Calu3 (cell line): ENCODE measurements around the gene FBRS. TPM values are rescaled to one million over a fixed set of nuclear protein-coding genes. Genes with fewer than 3 reads are reported as not detected.

Source experiments
- BruUV-seq: library from RNA; stranded (reverse); fragments of 400-500 nt; replicated peaks from 2 replicates; lab custom pipeline; 2021; lab: Mats Ljungman, UMichigan
- CTCF ChIA-PET: fragments of 300-600 bp; sonication (Branson Sonifier 250); formaldehyde crosslinking; loops from one replicate; lab custom pipeline; 2022; ENCODE audit warnings: antibody characterized with exemption; lab: Charles Lee
- DNase-seq: peaks from one replicate; pipeline ENCODE4 v3.0.0; 2022
- H3K27ac Mint-ChIP-seq: one replicate; pipeline ENCODE4 v1.8.0; 2022; ENCODE audit warnings: mixed read lengths; ENCODE audit not compliant: unreplicated experiment
- H3K27me3 Mint-ChIP-seq: one replicate; pipeline ENCODE4 v1.8.0; 2022; ENCODE audit warnings: mixed read lengths; ENCODE audit not compliant: unreplicated experiment
- H3K36me3 Mint-ChIP-seq: one replicate; pipeline ENCODE4 v1.8.0; 2022; ENCODE audit warnings: mild to moderate bottlenecking, moderate library complexity, mixed read lengths; ENCODE audit not compliant: insufficient read depth, unreplicated experiment
- H3K4me1 Mint-ChIP-seq: one replicate; pipeline ENCODE4 v1.8.0; 2022; ENCODE audit warnings: mild to moderate bottlenecking, low read depth, mixed read lengths; ENCODE audit not compliant: unreplicated experiment
- H3K4me3 Mint-ChIP-seq: one replicate; pipeline ENCODE4 v1.8.0; 2022; ENCODE audit warnings: mild to moderate bottlenecking, low read depth, moderate library complexity, mixed read lengths; ENCODE audit not compliant: unreplicated experiment
- H3K9me3 Mint-ChIP-seq: one replicate; pipeline ENCODE4 v1.8.0; 2022; ENCODE audit warnings: low read depth, mixed read lengths; ENCODE audit not compliant: unreplicated experiment
- intact Hi-C: fragments of 100-400 bp; cut with micrococcal nuclease; formaldehyde crosslinking; loops from one replicate; pipeline ENCODE4 v1.10.0; 2022; ENCODE audit not compliant: unreplicated experiment
- total RNA-seq: library from RNA; stranded (reverse); gene quantifications from 2 replicates; pipeline ENCODE4 v1.2.3, GENCODE V29; 2022
- TF ChIP-seq, protein P1 (sequence below): fragments of 200-600 bp; IDR thresholded peaks from one replicate; pipeline ENCODE4 v1.8.0; 2022; ENCODE audit warnings: antibody characterized with exemption; ENCODE audit not compliant: unreplicated experiment

The FBRS gene
- total RNA-seq, 1 experiment from 2014 or later: 113 TPM

DNA sequence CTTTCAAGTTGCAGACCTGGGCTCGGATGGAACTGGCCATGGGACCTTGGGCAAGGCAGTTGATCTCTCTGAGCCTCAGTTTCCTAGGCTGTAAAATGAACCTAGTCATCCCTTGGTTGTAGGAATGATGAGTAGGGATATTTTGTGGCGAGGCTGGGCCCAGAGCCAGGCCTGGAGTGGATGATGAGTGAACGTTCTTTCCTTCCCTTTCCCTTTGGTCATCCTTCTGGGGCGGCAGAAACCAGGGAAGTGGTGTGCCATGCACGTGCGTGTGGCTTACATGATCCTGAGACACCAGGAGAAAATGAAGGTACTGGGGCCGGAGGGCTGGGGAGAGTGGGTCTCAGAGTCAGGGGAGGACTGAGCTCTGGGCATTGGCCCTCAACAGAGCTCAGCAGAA, 8.4 kb downstream of the FBRS start:
- no peaks in the 10 kb centered on the region for H3K9me3 Mint-ChIP-seq
- DNase-seq: no peak
- peaks cover 73% of the 10 kb centered on the region for H3K36me3 Mint-ChIP-seq
- H3K4me1 Mint-ChIP-seq: peaks cover 4% of the 10 kb centered on the region
- intact Hi-C loops: no loop called here
- no peak overlapping the region for H3K4me3 Mint-ChIP-seq
- H3K27ac Mint-ChIP-seq: no peak overlapping the region
- BruUV-seq: no TSS peak
- no peaks in the 10 kb centered on the region for H3K27me3 Mint-ChIP-seq
- TF ChIP-seq, protein P1, sequence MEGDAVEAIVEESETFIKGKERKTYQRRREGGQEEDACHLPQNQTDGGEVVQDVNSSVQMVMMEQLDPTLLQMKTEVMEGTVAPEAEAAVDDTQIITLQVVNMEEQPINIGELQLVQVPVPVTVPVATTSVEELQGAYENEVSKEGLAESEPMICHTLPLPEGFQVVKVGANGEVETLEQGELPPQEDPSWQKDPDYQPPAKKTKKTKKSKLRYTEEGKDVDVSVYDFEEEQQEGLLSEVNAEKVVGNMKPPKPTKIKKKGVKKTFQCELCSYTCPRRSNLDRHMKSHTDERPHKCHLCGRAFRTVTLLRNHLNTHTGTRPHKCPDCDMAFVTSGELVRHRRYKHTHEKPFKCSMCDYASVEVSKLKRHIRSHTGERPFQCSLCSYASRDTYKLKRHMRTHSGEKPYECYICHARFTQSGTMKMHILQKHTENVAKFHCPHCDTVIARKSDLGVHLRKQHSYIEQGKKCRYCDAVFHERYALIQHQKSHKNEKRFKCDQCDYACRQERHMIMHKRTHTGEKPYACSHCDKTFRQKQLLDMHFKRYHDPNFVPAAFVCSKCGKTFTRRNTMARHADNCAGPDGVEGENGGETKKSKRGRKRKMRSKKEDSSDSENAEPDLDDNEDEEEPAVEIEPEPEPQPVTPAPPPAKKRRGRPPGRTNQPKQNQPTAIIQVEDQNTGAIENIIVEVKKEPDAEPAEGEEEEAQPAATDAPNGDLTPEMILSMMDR: no peak
- CTCF ChIA-PET: no interaction called here

DNA sequence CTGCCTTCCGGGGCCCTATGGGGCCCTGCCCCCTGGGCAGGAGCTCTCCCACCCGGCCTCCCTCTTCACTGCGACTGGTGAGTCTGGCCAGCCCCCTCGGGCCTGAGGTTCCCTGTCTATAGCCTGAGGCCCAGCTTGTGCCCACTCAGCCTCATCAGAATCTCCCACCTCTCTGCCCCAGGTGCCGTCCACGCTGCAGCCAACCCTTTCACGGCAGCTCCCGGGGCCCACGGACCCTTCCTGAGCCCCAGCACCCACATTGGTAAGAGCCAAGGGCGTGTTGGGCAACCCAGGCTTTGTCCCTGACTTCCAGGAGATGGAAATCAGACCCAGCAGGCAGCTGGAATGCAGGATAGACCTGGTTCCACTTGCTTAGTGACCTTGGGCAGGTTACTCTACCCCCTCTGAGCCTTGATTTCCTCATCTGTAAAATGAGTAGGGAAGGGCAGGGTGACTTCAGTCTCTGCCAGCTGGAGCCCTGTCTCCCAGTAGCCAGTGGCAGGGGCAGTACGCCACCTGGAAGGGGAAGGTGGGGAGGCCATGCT, 9.2 kb downstream of the FBRS start:
- BruUV-seq: no TSS peak
- no peaks in the 10 kb centered on the region for H3K4me1 Mint-ChIP-seq
- no peaks in the 10 kb centered on the region for H3K9me3 Mint-ChIP-seq
- no peak overlapping the region for H3K27ac Mint-ChIP-seq
- DNase-seq: no peak
- intact Hi-C loops: no loop called here
- H3K27me3 Mint-ChIP-seq: no peaks in the 10 kb centered on the region
- TF ChIP-seq, protein P1: no peak
- H3K36me3 Mint-ChIP-seq: peaks cover 65% of the 10 kb centered on the region
- no peak overlapping the region for H3K4me3 Mint-ChIP-seq
- CTCF ChIA-PET: no interaction called here

DNA sequence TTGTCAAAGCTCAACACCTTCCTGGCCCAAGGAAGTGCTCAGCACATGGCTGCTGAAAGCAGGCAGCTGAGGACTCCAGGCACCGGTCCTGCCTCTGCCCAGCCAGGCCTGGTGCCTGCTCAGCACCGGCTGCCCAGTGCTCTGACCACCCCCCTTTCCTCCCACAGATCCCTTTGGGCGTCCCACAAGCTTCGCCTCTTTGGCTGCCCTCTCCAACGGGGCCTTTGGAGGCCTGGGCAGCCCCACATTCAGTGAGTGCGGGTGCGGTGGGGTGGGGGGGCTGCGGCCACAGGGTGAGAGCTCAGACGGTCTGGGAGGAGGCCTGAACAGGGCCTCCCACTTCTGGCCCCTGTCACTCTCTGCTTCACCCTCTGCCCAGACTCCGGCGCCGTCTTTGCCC, 10.2 kb downstream of the FBRS start:
- no peak for DNase-seq
- Mint-ChIP-seq H3K4me1 (no peaks in the 10 kb centered on the region), H3K27ac (no peak overlapping the region), H3K27me3 (no peaks in the 10 kb centered on the region), H3K4me3 (no peak overlapping the region), H3K36me3 (peaks cover 56% of the 10 kb centered on the region), H3K9me3 (no peaks in the 10 kb centered on the region)
- BruUV-seq: no TSS peak
- TF ChIP-seq, protein P1: no peak
- CTCF ChIA-PET: no interaction called here
- intact Hi-C loops: no loop called here

DNA sequence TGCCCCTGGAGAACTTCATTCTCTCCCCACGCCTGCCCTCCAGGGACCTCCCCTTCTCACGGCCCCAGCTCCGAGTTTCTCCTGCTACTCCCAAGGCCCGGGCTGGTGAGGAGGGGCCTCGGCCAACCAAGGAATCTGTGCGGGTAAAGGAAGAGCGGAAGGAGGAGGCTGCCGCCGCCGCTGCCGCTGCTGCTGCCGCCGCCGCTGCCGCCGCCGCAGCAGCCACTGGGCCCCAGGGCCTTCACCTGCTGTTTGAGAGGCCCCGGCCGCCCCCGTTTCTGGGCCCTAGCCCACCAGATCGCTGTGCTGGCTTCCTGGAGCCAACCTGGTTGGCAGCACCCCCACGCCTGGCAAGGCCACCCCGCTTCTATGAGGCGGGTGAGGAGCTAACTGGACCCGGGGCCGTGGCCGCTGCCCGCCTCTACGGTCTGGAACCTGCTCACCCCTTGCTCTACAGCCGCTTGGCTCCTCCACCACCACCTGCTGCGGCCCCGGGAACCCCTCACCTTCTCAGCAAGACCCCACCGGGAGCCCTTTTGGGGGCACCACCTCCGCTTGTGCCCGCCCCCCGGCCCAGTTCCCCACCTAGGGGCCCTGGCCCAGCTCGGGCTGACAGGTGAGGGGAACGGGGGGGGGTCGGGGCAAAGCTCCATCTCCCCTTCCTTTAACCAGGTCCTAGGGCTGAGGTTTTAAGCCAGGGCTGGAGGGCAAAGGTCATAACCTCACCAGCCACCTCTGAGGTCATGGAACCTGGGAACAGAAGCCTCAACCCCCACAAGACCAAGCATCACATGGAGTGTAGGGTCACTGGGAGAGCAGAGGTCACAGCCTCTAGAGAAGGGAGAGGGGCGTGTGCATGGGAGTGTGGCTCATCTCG, 11.0 kb downstream of the FBRS start:
- DNase-seq: no peak
- TF ChIP-seq, protein P1: no peak
- Mint-ChIP-seq H3K27me3 (no peaks in the 10 kb centered on the region), H3K36me3 (peaks cover 49% of the 10 kb centered on the region), H3K9me3 (no peaks in the 10 kb centered on the region), H3K4me3 (no peak overlapping the region), H3K27ac (no peak overlapping the region), H3K4me1 (no peaks in the 10 kb centered on the region)
- intact Hi-C loops: no loop called here
- CTCF ChIA-PET: interaction anchor here (1.2 kb wide), 1 partner anchor 11 kb away, joined by 3 read pairs; no protein-coding TSS in a partner anchor
- BruUV-seq: no TSS peak
